Small intestine (tissue), 7 donors: ENCODE measurements around the gene PPCS. TPM values are rescaled to one million over a fixed set of nuclear protein-coding genes. Genes with fewer than 3 reads are reported as not detected.
"Not testable (repeated sequence)": the region's sequence is repeated elsewhere in the genome, so short reads cannot be mapped to it uniquely, and the experiment has no call there.

ENCODE experiments used
- DNase-seq, 2 donors: peaks; one replicate each; pipeline versions ENCODE4 v3.0.0 to v3.0.0-alpha.2; 2013
- FAIRE-seq: peaks from 2 replicates; lab custom pipeline; 2012; peaks lifted over from hg19 to GRCh38; lab: Jason Lieb, UNC
- H3K27ac ChIP-seq, 3 donors: one replicate each; pipeline ENCODE4 v1.5.1; 2013; ENCODE audit warnings: low read length in 2 of 3, mild to moderate bottlenecking in 2 of 3, control low read depth in 1 of 3, inconsistent platforms in 1 of 3, low read depth in 1 of 3, moderate library complexity in 1 of 3
- H3K27me3 ChIP-seq, 3 donors: one replicate each; pipeline ENCODE4 v1.6.1; 2013; ENCODE audit warnings: low read length in 3 of 3, inconsistent platforms in 1 of 3; ENCODE audit not compliant: control insufficient read depth in 3 of 3, insufficient read depth in 3 of 3
- H3K36me3 ChIP-seq, 3 donors: one replicate each; pipeline ENCODE4 v1.6.1; 2013; ENCODE audit warnings: low read length in 3 of 3, inconsistent platforms in 1 of 3, low read depth in 1 of 3, mild to moderate bottlenecking in 1 of 3, moderate library complexity in 1 of 3; ENCODE audit not compliant: control insufficient read depth in 3 of 3, insufficient read depth in 2 of 3
- H3K4me1 ChIP-seq, 3 donors: one replicate each; pipeline ENCODE4 v1.6.1; 2013; ENCODE audit warnings: low read length in 2 of 3, inconsistent platforms in 1 of 3, low read depth in 1 of 3, mild to moderate bottlenecking in 1 of 3, moderate library complexity in 1 of 3; ENCODE audit not compliant: control insufficient read depth in 3 of 3, insufficient read depth in 2 of 3
- H3K4me3 ChIP-seq, 3 donors: one replicate each; pipeline ENCODE4 v1.5.1; 2013; ENCODE audit warnings: low read length in 3 of 3, control low read depth in 1 of 3, inconsistent platforms in 1 of 3, low read depth in 1 of 3, mild to moderate bottlenecking in 1 of 3, moderate library complexity in 1 of 3
- H3K9me3 ChIP-seq, 2 donors: one replicate each; pipeline ENCODE4 v1.6.1; 2013; ENCODE audit warnings: low read depth in 1 of 2, low read length in 1 of 2; ENCODE audit not compliant: control insufficient read depth in 2 of 2, insufficient read depth in 1 of 2
- WGBS, 3 donors: extraction: QIAGEN DNeasy Blood & Tissue Kit; methylation state at CpG; one replicate each; pipeline ENCODE4 v1.1.7; 2013; 5-methylcytosine and 5-hydroxymethylcytosine counted together
- polyA plus RNA-seq, 4 donors: library from polyadenylated mRNA; stranded (reverse) in 3 of 4; unstranded in 1 of 4; fragments of 200-250 nt in 3 of 4; fragments of 120-200 nt in 1 of 4; gene quantifications; one replicate each; pipeline versions ENCODE4 v1.2.1 to v1.2.3, GENCODE V29; 2013
- donor health status: healthy with polysubstance abuse.
- donor health status: control.
- donor health status: control.
- donor health status: Bipolar disorder and iron deficiency.
- donor health status: healthy.

The PPCS gene
- polyA plus RNA-seq, 4 donors = 85.0 to 175 (median 123) TPM

GRCh38 chr1:42477775-42478174 lies 21.4 kb downstream of the PPCS start:
- FAIRE-seq (no peak), DNase-seq (no peak)
- Histone ChIP-seq H3K4me1 (no peaks in the 10 kb centered on the region), H3K36me3 (peaks cover 0 to 9% (median 0%) of the 10 kb centered on the region in 3 donors), H3K9me3 (no peaks in the 10 kb centered on the region), H3K27me3 (no peaks in the 10 kb centered on the region), H3K27ac (no peak overlapping the region), H3K4me3 (no peak overlapping the region)
- WGBS, 3 donors = 87 to 92% (median 89%) methylated on average over 3 of the region's 3 CpGs

GRCh38 chr1:42479621-42480020 lies 23.3 kb downstream of the PPCS start:
- Histone ChIP-seq H3K9me3 (no peaks in the 10 kb centered on the region), H3K27me3 (no peaks in the 10 kb centered on the region), H3K36me3 (peaks cover 0 to 9% (median 0%) of the 10 kb centered on the region in 3 donors), H3K4me3 (no peak overlapping the region), H3K27ac (no peak overlapping the region), H3K4me1 (no peaks in the 10 kb centered on the region)
- 65 to 73% (median 66%) methylated on average over 4 of the region's 4 CpGs for WGBS, 3 donors
- FAIRE-seq (no peak), DNase-seq (no peak)

DNA sequence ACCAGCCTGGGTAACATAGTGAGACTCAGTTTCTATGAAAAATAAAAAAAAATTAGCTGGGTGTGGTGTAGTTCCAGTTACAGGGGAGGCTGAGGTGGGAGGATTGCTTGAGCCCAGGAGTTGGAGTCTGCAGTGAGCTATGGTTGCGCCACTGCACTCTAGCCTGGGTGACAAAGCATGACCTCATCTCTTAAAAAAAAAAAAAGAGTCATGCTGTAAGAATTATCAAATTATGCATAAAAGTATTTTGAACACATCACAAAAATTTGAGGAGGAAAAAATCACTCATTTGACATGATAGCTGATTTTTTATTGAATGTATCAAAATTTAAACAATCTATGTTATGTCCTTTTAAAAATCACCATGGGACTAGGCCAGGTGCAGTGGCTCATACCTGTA lies 24.6 kb downstream of the PPCS start:
- Histone ChIP-seq H3K27me3 (no peaks in the 10 kb centered on the region), H3K27ac (no peak overlapping the region), H3K9me3 (no peaks in the 10 kb centered on the region), H3K36me3 (peaks cover 0 to 9% (median 0%) of the 10 kb centered on the region in 3 donors), H3K4me1 (no peaks in the 10 kb centered on the region), H3K4me3 (no peak overlapping the region)
- 96 to 100% (median 97%) methylated on average over 1 of the region's 1 CpG for WGBS, 3 donors
- FAIRE-seq = no peak
- no peak for DNase-seq

DNA sequence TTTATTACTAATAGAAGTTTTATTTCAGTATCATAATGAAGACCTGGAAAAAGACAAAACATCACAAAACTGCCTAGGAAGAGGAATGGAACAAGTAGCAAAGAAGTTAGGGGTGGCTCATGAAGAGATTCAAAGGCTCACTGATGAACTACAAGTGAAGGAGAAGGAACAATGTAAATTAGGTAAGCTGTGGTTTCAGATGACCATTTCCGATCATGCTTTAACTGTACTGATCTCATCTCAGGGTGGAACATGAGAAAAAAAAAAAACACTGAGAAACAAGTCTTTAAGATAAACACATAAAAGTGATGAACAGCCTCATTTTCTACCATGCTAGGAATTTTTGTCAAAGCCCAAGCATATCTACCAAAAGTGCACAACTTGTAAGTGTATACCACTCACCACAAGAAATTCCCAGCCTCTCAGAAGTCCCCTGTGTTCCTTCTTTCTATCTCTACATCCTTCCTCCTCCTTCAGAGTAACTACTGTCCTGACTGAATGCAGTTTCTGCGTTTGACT lies 26.4 kb downstream of the PPCS start:
- Histone ChIP-seq H3K27me3 (no peaks in the 10 kb centered on the region), H3K9me3 (no peaks in the 10 kb centered on the region), H3K4me3 (no peak overlapping the region), H3K27ac (no peak overlapping the region), H3K36me3 (peaks cover 0 to 9% (median 0%) of the 10 kb centered on the region in 3 donors), H3K4me1 (no peaks in the 10 kb centered on the region)
- WGBS, 3 donors = 86 to 88% (median 87%) methylated on average over 2 of the region's 2 CpGs
- DNase-seq (no peak), FAIRE-seq (no peak)

DNA sequence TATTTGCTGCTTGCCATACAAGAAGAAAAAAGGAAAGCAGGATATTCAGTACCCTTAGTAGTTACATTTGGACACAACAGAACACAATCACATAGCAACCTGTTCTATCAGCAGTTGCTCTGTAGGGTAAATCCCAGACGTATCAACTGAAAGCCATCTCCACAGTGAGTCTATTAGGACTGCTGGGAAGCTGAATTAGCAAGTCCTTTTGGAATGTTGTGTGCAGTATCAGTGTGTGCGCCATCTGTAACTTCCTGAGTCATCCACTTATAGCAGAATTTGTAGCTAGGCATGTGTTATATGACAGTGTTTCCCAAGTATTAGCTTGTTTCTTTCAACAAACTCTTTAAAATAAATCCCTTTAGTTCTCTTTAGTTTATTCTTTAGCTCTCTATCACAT lies 28.0 kb downstream of the PPCS start:
- Histone ChIP-seq H3K36me3 (peaks cover 0 to 9% (median 0%) of the 10 kb centered on the region in 3 donors), H3K9me3 (no peaks in the 10 kb centered on the region), H3K4me3 (no peak overlapping the region), H3K4me1 (no peaks in the 10 kb centered on the region), H3K27me3 (no peaks in the 10 kb centered on the region), H3K27ac (no peak overlapping the region)
- DNase-seq = no peak
- no peak for FAIRE-seq
- 84 to 91% (median 86%) methylated on average over 2 of the region's 2 CpGs for WGBS, 3 donors

- FAIRE-seq (no peak), DNase-seq (no peak)
- no peak overlapping the region for H3K27ac ChIP-seq
- no peaks in the 10 kb centered on the region for H3K27me3 ChIP-seq
- 98% methylated on average over 3 of the region's 3 CpGs for WGBS, 3 donors
- H3K4me1 ChIP-seq = no peaks in the 10 kb centered on the region
- peaks cover 0 to 6% of the 10 kb centered on the region in 2 donors for H3K9me3 ChIP-seq
- H3K4me3 ChIP-seq = no peak overlapping the region
- H3K36me3 ChIP-seq = no peaks in the 10 kb centered on the region
These were observed 33.9 kb downstream of the PPCS start for GRCh38 chr1:42490237-42490636.

GRCh38 chr1:42502031-42502430 lies 45.7 kb downstream of the PPCS start:
- H3K4me1 ChIP-seq, H3K27ac ChIP-seq, DNase-seq, H3K27me3 ChIP-seq, H3K36me3 ChIP-seq, H3K4me3 ChIP-seq, FAIRE-seq: not testable (repeated sequence)
- 84 to 91% (median 88%) methylated on average over 10 to 11 of the region's 11 CpGs for WGBS, 3 donors
- H3K9me3 ChIP-seq = peaks cover 0 to 29% of the 10 kb centered on the region in 2 donors

DNA sequence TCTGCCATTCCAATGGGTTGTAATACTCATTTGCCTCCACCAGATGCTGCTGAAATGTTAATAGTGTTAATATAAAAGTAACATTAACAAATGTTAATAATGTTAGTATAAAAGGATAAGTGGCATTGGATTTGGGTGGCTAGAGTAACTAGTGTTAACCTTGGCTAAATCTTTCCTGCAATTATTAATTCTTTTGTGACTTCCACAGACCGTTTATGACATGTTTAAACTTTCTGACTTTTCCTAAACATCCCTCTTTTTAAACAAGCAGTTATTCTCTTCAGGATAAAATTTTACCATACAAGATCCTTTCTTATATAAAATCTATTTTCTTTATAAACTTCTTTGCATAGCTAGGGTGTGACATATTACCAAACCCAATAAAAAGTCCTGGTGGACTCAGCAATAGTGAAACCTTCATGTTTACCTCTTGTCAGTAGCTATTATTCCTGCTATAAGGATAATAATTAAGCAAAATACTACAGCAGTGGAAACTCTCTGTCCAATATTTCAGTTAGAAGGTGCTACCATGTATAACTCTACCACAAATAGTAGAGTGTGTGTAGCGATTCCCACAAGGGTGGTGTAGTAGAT lies 48.3 kb downstream of the PPCS start:
- DNase-seq = no peak
- H3K27me3 ChIP-seq = no peaks in the 10 kb centered on the region
- peaks cover 0 to 3% (median 2%) of the 10 kb centered on the region in 3 donors for H3K36me3 ChIP-seq
- H3K4me3 ChIP-seq = no peak overlapping the region
- H3K9me3 ChIP-seq = peaks cover 0 to 41% of the 10 kb centered on the region in 2 donors
- FAIRE-seq = no peak
- whole genome bisulfite sequencing, 3 donors = 88 to 95% (median 90%) methylated on average over 2 of the region's 2 CpGs
- no peak overlapping the region for H3K27ac ChIP-seq
- H3K4me1 ChIP-seq = no peaks in the 10 kb centered on the region

DNA sequence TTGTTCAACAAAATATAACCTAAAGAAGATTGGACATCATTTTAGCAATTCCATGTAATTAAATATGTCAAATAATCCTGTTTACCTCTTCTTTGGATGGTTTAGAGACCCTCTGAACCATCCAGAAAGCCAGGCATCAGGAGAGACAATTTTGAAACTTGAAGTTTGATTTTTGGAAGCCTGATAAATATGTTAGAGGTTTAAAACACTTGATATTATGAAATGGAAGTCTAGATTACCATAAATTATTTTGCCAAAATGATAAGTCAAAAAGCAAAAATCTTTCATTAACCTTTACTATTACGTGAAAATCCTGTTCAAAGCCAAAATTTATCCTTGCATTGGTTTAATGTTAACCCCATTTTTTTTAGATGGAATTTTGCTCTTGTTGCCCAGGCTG lies 50.2 kb downstream of the PPCS start:
- Histone ChIP-seq H3K4me1 (no peaks in the 10 kb centered on the region), H3K27me3 (no peaks in the 10 kb centered on the region), H3K36me3 (peaks cover 0 to 3% (median 2%) of the 10 kb centered on the region in 3 donors), H3K9me3 (peaks cover 0 to 60% of the 10 kb centered on the region in 2 donors), H3K4me3 (no peak overlapping the region), H3K27ac (no peak overlapping the region)
- DNase-seq (no peak), FAIRE-seq (no peak)
- WGBS, 3 donors = 83 to 97% (median 93%) methylated on average over 1 of the region's 1 CpG
